NCI-H2227 treated with DMSO at 0.1 percent for 48 hours (cell line): ENCODE results near the gene CALY.

ENCODE experiments used
- DNase-seq: peaks from one replicate; lab custom pipeline; 2025; lab: John Stamatoyannopoulos, UW

The CALY gene

DNA sequence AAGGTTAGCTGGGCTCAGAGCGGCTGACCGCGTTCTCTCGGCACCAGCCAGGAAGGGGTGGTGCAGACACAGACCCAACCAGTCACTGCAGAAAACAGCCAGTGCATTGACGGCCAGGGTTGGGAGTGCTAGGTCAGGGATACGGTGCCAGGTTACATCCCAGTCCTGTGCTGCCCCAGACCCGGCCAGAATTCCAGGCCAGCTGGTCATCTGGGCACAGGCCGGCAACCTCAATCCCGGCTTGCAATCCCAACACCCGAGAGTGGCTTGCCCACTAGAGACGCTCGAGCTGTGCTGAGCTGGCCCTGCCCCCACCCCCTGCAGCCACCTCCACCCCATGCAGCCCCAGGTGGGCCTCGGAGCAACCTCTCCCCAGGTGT, 14.2 kb upstream of the CALY start:
- DNase-seq, result no peak

- DNase-seq, result no peak
These were observed 13.7 kb upstream of the CALY start for GRCh38 chr10:133350283-133350949.

- no peak for DNase-seq
These were observed 12.9 kb upstream of the CALY start for GRCh38 chr10:133349577-133350011.

GRCh38 chr10:133349160-133349568, 12.5 kb upstream of the CALY start:
- no peak for DNase-seq

DNA sequence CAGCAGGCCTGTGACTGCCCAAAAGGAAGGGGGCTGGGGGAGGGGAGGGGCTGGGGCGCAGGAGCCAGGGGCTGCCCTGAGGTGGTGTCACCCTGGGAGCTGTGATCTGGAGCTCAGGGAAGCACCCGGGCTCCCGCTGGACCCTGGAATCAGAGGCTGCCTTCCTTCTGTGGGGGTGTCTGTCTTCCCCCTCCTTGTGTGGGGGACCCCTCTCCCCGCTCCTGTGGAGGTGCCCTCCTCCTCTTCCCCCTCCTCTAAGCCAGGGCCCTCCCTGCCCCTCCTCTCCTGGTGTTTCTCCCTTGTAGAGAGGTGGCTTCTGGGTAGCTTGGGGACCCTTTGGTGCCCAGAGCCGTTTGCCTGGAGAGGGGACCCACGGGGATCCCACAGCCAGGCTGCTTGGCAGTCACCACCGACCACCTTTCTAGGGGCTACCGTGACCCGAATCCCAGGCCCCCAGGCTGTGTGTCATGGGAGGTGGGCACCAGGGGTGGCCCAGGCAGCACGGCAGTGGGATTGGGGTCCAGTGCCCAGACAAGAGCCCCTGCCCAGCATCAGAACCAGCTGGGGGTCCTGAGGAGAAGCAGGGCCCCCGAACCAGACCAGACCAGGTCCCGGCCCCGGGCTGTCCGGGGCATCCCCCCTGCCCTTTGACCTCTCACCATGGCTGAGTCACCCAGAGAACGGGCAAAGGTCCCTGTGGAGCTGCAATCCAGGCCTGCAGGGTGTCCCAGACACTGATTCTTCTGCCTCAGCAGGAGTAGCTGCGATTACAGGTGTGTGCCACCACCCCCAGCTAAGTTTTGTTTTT, 11.2 kb upstream of the CALY start:
- DNase-seq, result no peak

DNA sequence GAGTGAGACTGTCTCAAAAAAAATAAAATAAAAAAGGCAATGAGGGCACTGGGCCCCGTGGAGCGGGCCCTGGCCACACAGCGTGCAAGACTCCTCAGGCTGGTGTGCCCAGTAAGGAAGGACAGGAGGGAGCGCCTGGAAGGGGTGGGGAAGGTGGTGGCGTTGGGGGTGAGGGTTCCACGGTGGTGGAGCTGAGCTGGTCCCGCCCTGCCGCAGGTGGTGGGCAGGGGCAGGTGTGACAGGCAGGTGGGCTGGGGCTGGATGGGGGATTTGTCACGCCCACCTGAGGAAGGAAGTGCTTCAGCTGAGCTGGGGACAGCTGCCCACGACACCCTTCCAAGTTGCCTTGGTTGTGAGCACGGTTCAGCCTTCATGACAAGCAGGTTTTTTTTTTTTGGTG, 9.7 kb upstream of the CALY start:
- DNase-seq, result no peak

DNA sequence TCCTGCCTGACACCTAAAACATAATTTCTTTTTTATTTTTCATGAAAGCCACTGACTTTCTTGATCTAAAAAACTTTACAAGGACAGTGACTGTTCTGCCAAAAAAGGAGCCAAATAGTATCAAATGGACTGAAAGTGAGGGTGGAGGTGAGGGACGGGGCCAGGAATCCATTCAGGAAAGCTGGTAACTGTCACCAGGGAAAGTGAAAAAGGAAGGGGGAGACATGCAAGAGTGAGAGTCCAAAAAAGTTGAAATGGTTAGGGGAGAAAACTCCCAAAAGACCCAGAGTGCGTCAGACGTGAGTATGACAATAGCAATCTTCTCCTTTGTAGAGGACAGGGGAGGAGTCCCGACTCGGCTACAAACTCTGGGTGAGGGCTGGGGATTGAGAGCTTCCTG, 7.5 kb upstream of the CALY start:
- DNase-seq, result no peak

- no peak for DNase-seq
These were observed 6.9 kb upstream of the CALY start for GRCh38 chr10:133343558-133343957.

- no peak for DNase-seq
These were observed 6.2 kb upstream of the CALY start for GRCh38 chr10:133342942-133343341.

GRCh38 chr10:133341983-133342382, 5.3 kb upstream of the CALY start:
- DNase-seq, result no peak

GRCh38 chr10:133339708-133340380, 3.1 kb upstream of the CALY start:
- DNase-seq, result no peak

DNA sequence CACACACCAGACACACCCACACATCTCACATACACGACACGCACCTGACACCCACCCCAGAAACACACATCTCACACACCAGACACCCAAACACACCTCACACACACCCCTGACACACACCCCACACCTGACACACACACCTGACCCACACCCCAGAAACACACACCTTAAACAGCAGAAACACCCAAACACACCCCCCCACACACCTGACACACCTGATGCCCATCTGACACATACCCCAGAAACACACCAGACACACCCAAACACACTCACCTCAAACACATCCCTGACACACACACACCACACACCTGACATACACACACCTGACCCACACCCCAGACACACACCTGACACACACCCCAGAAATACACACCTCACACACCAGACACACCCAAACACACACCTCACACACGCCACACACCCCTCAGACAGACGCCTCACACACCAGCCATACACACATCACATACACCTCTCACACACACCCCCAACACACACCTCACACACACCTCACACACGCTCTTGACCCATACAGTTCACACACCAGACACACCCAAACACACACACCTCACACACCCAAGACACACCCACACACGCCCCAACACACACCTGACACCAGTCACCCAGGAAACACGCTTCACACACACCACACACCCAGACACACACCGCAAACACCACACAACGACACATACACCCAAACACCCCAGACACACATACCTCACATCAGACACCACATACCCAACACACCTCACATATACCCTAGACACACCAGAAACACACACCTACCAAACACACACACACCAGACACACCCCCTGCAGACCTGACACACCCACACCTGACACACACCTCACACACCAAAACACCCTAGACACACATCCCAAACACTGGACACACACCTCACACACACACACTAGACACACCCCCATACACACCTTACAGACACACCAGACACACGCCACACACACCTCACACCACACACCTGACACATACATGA, 1.7 kb upstream of the CALY start:
- no peak for DNase-seq

DNA sequence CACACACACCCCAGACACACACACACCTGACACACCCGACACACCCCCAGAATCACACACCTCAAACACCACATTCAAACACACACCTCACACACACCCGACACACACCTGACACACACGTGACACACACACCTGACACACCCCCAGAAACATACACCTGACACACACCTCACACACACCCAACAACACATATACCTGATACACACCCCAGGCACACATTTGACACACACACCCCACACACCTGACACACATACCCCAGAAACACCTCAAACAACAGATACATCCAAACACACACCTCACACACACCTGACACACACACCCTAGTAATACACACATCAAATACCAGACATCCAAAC, 652 bp upstream of the CALY start:
- DNase-seq, result no peak

GRCh38 chr10:133336118-133336576, 549 bp downstream of the CALY start:
- no peak for DNase-seq

GRCh38 chr10:133335246-133336117, 1.2 kb downstream of the CALY start:
- no peak for DNase-seq

GRCh38 chr10:133334503-133335245, 2.0 kb downstream of the CALY start:
- no peak for DNase-seq

DNA sequence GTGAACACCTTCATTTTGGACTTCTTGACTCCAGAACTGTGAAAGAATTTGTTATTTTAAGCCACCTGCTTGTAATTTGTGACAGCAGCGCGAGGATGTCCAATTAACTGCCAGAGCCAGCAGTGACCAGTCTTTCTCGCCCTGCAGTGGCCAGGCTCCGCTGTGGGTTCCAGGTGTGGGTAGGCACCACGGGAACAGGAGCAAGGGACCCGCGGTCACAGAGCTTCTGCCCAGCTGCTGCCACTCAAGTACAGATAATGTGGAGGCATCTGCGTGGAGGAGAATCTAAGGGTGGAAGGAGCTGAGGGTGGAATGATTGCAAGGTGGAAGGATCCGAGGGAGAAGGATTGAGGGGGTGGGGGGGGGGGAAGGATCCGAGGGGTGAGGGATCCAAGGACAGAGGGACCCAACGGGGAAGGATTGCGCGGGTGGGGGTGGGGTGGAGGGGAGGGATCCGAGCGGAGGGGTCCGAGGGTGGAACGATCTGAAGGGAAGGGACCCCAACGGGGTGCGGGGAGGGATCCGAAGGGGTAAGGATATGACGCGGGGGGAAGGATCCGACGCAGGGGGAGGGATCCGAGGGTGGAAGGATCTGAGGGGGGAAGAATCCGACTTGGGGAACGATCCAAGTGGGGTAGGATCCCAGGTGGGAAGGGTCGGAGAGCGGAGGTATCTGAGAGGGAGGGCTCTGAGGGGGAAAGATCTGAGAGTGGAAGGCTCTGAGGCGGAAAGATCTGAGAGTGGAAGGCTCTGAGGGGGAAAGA, 3.6 kb downstream of the CALY start:
- no peak for DNase-seq

- DNase-seq, result peak; percentile 69
These were observed 7.0 kb downstream of the CALY start for GRCh38 chr10:133329491-133330202.
